Stimulated activated naive CD4-positive, alpha-beta T cell treated with Interleukin-2 at 50 U/mL for 16 hours (primary cell): Measurements from ENCODE around the gene ABCF3.

ENCODE experiments used
- DNase-seq: peaks from one replicate; lab custom pipeline; 2025; lab: John Stamatoyannopoulos, UW

The ABCF3 gene

GRCh38 chr3:184233127-184233843 is 47.3 kb downstream of the ABCF3 start:
- no peak for DNase-seq

- DNase-seq = no peak
Observed at GRCh38 chr3:184234224-184234623, 48.2 kb downstream of the ABCF3 start.

- DNase-seq = no peak
Observed at GRCh38 chr3:184234671-184235380, 48.8 kb downstream of the ABCF3 start.

DNA sequence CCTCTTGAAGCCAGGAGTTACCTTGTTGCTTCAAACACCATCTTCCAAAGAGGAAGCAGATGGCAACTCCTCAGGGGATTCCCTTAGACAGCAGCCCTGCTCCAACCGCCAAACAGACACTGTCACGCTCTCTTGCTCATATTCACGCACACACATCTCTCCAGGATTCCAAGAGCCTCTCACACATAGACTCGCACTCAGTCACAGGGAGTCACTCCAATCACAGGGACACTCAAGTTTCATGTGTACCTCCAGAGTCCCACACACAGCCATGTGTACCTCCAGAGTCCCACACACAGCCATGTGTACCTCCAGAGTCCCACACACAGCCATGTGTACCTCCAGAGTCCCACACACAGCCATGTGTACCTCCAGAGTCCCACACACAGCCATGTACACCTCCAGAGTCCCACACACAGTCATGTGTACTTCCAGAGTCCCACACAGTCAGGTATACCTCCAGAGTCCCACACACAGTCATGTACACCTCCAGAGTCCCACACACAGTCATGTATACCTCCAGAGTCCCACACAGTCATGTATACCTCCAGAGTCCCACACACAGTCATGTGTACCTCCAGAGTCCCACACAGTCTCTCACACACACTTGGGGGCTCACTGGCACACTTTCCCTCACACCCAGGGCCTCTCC is 49.5 kb downstream of the ABCF3 start:
- DNase-seq = no peak

DNA sequence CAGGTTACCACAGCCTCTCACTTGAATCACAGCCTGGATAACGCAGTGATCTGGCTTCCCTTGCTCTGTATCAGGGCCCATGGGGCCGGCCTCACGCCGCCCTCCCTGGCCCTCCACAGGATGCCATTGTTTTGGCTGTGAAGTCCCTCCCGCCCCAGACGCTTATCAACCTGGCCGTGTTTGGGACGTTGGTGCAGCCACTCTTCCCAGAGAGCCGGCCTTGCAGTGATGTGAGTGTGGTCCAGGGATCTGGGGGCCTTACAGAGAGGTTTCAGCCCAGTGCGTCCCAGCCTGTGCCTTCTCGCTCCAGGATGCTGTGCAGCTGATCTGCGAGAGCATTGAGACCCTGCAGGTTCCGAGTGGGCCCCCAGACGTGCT is 50.0 kb downstream of the ABCF3 start:
- DNase-seq = no peak

DNA sequence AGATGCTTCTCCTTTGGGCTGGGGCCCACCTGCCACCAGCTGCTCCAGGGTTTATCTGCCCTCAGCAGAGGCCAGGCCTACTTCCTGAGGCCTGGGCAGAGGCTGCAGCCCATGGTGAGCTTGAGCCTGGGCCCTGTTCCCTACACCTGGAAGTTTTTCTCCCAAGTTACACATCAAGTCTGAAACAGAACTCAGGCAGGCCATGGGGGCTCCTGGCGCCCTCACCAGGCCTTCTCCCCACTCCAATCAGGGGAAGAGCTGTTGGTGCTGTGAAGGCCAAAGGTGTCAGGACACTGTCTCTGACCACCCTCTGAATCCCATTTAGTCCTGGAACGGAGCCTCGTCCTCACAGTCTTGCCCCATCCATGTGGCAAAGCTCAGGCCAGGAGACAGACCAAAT is 50.6 kb downstream of the ABCF3 start:
- no peak for DNase-seq

DNA sequence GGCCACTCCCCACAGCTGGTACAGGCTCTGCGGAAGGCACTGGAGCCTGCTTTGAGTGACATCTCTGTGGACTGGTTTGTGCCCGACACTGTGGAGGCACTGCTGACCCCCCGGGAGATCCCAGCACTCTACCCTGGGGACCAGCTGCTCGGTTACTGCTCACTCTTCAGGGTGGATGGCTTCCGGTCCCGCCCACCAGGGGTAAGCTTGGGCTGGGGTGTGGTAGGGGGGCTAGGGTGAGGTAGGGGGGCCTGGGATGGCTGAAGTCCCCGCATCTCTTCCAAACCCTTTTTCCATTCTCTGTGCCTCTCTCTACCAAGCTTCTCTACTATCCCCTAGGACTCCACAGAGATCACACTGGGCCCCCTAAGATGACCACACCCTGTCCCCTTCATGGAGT is 51.2 kb downstream of the ABCF3 start:
- DNase-seq = no peak

GRCh38 chr3:184237807-184238206 is 51.8 kb downstream of the ABCF3 start:
- no peak for DNase-seq

GRCh38 chr3:184238246-184238818 is 52.3 kb downstream of the ABCF3 start:
- no peak for DNase-seq

- DNase-seq = no peak
Observed at GRCh38 chr3:184239221-184239620, 53.2 kb downstream of the ABCF3 start.

DNA sequence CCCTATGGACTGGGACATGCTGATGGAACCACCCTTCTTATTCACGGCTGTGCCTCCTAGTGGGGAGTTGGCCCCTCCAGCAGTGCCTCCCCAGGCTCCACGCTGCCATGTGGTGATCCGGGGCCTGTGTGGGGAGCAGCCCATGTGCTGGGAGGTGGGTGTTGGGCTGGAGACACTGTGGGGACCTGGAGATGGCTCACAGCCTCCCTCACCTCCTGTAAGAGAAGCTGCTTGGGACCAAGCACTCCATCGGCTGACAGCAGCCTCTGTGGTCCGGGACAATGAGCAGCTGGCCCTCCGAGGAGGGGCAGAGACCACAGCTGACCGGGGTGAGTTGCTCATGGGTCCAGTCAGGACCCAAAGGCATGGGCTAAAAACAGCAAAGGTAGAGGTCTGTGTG is 53.7 kb downstream of the ABCF3 start:
- no peak for DNase-seq

DNA sequence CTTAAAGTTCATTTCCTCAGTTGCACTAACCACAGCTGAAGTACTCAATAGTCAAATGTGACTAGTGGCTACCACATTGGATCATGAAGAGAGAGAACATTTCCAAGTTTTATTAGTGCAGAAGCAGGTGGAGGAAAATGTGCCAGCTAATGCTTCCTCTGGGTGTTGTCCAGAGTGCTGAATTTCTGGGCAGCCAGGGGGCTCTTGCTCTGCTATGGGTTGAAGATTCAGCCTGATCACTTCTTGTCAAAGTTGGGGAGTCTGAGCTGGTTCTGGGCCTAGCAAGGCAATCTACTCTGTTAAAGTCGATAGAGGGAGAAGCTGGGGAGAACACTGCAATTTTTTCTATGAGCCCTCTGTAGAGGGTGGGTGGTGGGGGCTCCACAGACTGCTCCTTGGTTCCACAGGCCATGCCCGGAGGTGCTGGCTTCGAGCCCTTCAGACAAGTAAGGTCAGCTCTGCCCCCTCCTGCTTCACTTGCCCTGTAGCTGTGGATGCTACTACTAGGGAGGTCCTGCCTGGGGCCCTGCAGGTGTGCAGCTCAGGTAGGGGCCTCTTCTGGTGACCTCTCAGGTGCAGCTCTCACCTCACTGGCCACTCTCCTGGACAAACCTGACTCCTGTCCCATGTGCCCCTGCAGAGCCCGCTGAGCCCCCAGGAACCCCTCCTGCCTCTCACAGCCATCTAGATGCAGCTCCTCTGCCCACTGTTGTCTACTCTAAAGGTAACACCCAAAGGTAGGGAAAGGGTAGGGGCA is 54.6 kb downstream of the ABCF3 start:
- no peak for DNase-seq

- no peak for DNase-seq
Observed at GRCh38 chr3:184241141-184241446, 55.1 kb downstream of the ABCF3 start.

DNA sequence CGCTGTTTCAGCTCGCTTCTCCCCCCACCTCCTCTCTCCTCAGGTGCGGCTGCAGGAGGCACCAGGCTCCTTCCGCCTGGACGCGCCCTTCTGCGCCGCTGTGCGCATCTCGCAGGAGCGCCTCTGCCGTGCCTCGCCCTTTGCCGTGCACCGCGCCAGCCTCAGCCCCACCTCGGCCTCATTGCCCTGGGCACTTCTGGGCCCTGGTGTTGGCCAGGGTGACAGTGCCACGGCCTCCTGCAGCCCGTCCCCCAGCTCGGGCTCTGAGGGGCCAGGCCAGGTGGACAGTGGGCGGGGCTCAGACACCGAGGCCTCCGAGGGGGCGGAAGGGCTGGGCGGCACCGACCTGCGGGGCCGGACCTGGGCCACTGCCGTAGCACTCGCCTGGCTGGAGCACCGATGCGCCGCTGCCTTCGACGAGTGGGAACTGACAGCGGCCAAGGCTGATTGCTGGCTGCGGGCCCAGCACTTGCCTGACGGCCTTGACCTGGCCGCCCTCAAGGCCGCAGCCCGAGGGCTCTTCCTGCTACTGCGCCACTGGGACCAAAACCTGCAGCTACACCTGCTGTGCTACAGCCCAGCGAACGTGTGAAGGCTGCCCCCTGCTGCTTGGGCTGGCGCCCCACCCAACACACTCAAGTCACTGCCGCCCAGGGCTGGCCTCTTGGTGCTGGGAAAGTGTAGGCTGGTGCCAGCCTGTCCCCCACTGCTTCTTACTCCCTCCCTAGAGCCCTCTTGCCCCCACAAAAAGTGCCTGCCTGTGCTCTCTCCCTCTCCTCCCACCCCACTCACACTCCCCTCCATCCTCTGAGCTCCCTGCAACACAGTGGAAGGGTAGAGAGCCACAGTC is 55.7 kb downstream of the ABCF3 start:
- DNase-seq = no peak

DNA sequence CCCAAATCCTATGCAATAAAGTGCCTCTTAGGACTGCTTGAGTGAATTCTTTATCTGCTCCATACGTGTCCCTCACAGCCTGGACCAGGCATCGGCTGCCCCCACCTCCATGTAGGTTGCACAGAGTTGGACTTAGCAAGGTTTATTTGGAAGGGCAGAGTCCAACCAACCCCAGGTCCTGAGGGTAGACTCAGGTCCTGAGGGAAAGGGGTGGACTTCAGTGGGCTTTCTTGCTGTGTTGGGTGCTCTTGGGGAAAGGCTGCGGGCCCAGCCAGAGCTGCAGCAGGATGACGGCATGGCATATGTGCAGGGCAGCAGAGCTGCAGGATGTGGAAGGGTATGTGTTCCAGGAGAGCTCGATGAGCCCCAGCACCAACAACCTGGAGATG is 56.3 kb downstream of the ABCF3 start:
- no peak for DNase-seq
